COR-L47 (cell line): ENCODE data around the gene RPL21.

Experiments
- DNase-seq: peaks from one replicate; lab custom pipeline; 2025; lab: John Stamatoyannopoulos, UW

Gene RPL21

GRCh38 chr13:27258637-27259386 lies 7.5 kb downstream of the RPL21 start:
- no peak for DNase-seq

GRCh38 chr13:27259831-27260230 lies 8.5 kb downstream of the RPL21 start:
- no peak for DNase-seq

- no peak for DNase-seq
Observed at GRCh38 chr13:27261396-27261795, 10.0 kb downstream of the RPL21 start.

- DNase-seq = no peak
Observed at GRCh38 chr13:27263438-27263837, 12.1 kb downstream of the RPL21 start.

GRCh38 chr13:27264181-27264580 lies 12.8 kb downstream of the RPL21 start:
- peak; percentile 34 for DNase-seq

GRCh38 chr13:27264648-27265047 lies 13.3 kb downstream of the RPL21 start:
- no peak for DNase-seq

- DNase-seq = no peak
Observed at GRCh38 chr13:27266917-27267316, 15.6 kb downstream of the RPL21 start.

GRCh38 chr13:27267596-27267995 lies 16.2 kb downstream of the RPL21 start:
- no peak for DNase-seq

GRCh38 chr13:27269114-27269665 lies 17.8 kb downstream of the RPL21 start:
- no peak for DNase-seq

GRCh38 chr13:27270594-27271520 lies 19.5 kb downstream of the RPL21 start, which contains the start of gene RASL11A:
Gene RASL11A (plus strand): TSS chr13:27270830. CDS start chr13:27270945, 115 bp downstream.
- DNase-seq = peak; percentile 51

- DNase-seq = no peak
Observed at GRCh38 chr13:27271570-27272096, 20.3 kb downstream of the RPL21 start.

GRCh38 chr13:27273658-27274425 lies 22.5 kb downstream of the RPL21 start:
- no peak for DNase-seq

GRCh38 chr13:27274631-27275030 lies 23.3 kb downstream of the RPL21 start:
- DNase-seq = peak; percentile 6

GRCh38 chr13:27276188-27276587 lies 24.8 kb downstream of the RPL21 start:
- no peak for DNase-seq

GRCh38 chr13:27279506-27279905 lies 28.1 kb downstream of the RPL21 start:
- DNase-seq = no peak

- DNase-seq = peak; percentile 48
Observed at GRCh38 chr13:27280009-27280656, 28.8 kb downstream of the RPL21 start.

GRCh38 chr13:27280841-27281240 lies 29.5 kb downstream of the RPL21 start:
- no peak for DNase-seq

GRCh38 chr13:27281420-27281819 lies 30.1 kb downstream of the RPL21 start:
- DNase-seq = peak; percentile 63

GRCh38 chr13:27283906-27284493 lies 32.6 kb downstream of the RPL21 start:
- DNase-seq = peak; percentile 8

GRCh38 chr13:27288392-27288791 lies 37.0 kb downstream of the RPL21 start:
- no peak for DNase-seq
